ENCODE data around the gene MRGPRG. TPM values are rescaled to one million over a fixed set of nuclear protein-coding genes. Genes with fewer than 3 reads are reported as not detected.

Gene MRGPRG
- total RNA-seq, 3 donors from 2014 or later, result not detected

DNA sequence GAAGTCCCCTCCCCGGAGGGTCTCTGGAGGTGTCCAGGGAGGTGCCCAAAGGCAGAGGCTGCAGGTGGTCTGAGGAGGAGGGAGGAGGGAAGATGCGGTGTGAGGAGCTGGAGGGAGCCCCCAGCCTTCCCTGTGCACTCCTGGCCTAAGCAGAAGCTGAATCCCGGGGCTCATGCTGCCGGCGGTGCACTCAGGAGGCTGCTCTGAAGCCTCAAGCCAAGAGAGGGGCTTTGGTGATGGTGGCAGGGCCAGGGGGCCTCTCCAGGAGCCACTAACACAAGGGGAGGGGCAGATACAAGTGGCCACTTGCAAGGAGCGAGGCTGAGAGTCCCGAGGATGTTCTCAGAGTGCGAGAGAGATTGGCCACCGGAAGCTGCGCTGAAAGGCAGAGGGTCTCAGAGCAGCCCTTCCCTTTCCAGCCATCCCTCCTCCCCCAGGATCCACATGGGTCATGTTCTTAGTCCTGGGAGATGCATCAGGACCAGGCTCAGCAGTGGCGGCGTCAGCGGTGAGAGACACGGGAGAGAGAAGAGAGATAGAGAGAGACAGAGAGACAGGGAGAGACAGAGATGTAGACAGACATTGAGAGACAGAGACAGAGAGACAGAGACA, 774 bp upstream of the MRGPRG start:
- intact Hi-C loops (cut with DNase I, micrococcal nuclease), result no loop called here
- Histone ChIP-seq H3K36me3 (ENCODE audit: low read depth) (no peaks in the 10 kb centered on the region), H3K4me3 (no peak overlapping the region), H3K9me3 (no peaks in the 10 kb centered on the region), H3K4me1 (ENCODE audit: low read depth) (no peaks in the 10 kb centered on the region)
- DNase-seq, result peak in 1 of 3 donors; percentile 18
- TF ChIP-seq CTCF (IDR thresholded peaks at IDR 0.05), result no peak
- ATAC-seq, result no peak

- no peaks in the 10 kb centered on the region for H3K4me1 ChIP-seq (ENCODE audit: low read depth)
- no peaks in the 10 kb centered on the region for H3K9me3 ChIP-seq
- intact Hi-C loops (cut with DNase I, micrococcal nuclease), result no loop called here
- DNase-seq, result peak in 2 of 3 donors; percentile 26 to 38
- no peak for ATAC-seq
- TF ChIP-seq CTCF (IDR thresholded peaks at IDR 0.05), result no peak
- no peaks in the 10 kb centered on the region for H3K36me3 ChIP-seq (ENCODE audit: low read depth)
- H3K4me3 ChIP-seq, result no peak overlapping the region
Observed at GRCh38 chr11:3217818-3218482, 663 bp downstream of the MRGPRG start.

DNA sequence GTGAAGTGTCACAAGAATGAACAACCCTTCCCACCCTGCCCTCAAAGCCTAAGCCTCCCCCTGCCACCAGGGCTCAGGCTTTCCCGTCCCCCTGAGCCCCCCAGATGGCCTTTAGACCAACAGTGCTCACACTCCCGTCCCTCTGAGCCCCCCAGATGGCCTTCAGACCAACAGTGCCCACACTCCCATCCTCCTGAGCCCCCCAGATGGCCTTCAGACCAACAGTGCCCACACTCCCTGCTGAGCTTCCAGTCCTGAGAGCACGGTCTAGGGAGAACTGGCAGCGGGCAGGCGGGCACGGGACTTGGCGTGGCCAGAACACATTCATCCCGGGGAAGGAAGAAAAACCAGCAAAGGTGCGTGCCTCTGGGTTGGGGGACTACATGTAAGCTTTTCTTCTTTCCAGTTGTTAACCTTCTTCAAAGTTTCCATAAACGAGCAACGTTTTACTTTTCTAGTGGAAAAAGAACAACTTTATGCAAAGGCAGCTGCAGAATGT, 2.5 kb downstream of the MRGPRG start:
- Histone ChIP-seq H3K36me3 (ENCODE audit: low read depth) (no peaks in the 10 kb centered on the region), H3K9me3 (no peaks in the 10 kb centered on the region), H3K4me1 (ENCODE audit: low read depth) (no peaks in the 10 kb centered on the region), H3K4me3 (no peak overlapping the region)
- peak in 2 of 3 donors; percentile 16 to 24 for DNase-seq
- intact Hi-C loops (cut with DNase I, micrococcal nuclease), result no loop called here
- TF ChIP-seq CTCF (IDR thresholded peaks at IDR 0.05), result no peak
- ATAC-seq, result no peak

- Histone ChIP-seq H3K36me3 (ENCODE audit: low read depth) (no peaks in the 10 kb centered on the region), H3K9me3 (no peaks in the 10 kb centered on the region), H3K4me3 (no peak overlapping the region), H3K4me1 (ENCODE audit: low read depth) (no peaks in the 10 kb centered on the region)
- no peak for TF ChIP-seq CTCF (IDR thresholded peaks at IDR 0.05)
- DNase-seq, result peak in 1 of 3 donors; percentile 40
- intact Hi-C loops (cut with DNase I, micrococcal nuclease), result no loop called here
- ATAC-seq, result no peak
Observed at GRCh38 chr11:3215346-3216026, 3.1 kb downstream of the MRGPRG start.

- no peaks in the 10 kb centered on the region for H3K36me3 ChIP-seq (ENCODE audit: low read depth)
- DNase-seq, result no peak
- H3K4me1 ChIP-seq (ENCODE audit: low read depth), result no peaks in the 10 kb centered on the region
- intact Hi-C loops (cut with DNase I, micrococcal nuclease), result no loop called here
- H3K4me3 ChIP-seq, result no peak overlapping the region
- no peaks in the 10 kb centered on the region for H3K9me3 ChIP-seq
- TF ChIP-seq CTCF (IDR thresholded peaks at IDR 0.05), result no peak
- no peak for ATAC-seq
Observed at GRCh38 chr11:3214420-3214699, 4.3 kb downstream of the MRGPRG start.
